ENCODE results near the gene NT5E.
"Not testable (repeated sequence)": the region's sequence is repeated elsewhere in the genome, so short reads cannot be mapped to it uniquely, and the experiment has no call there.

The NT5E gene

GRCh38 chr6:85449818-85450759 is at the start of gene NT5E:
Gene NT5E (plus strand): TSS chr6:85450083. CDS start chr6:85450140, 57 bp downstream.
- FAIRE-seq = peak; percentile 75
- peak; percentile 61 for DNase-seq (ENCODE audit: insufficient read length, low spot score)

GRCh38 chr6:85400331-85400730 is 49.6 kb upstream of the NT5E start:
- DNase-seq (ENCODE audit: insufficient read length, low spot score) = no peak

GRCh38 chr6:85401186-85402021 is 48.5 kb upstream of the NT5E start:
- DNase-seq (ENCODE audit: insufficient read length, low spot score) (no peak), FAIRE-seq (no peak)

More at GRCh38 chr6:85400331-85400730, 49.6 kb upstream of the NT5E start:
- FAIRE-seq = no peak

- DNase-seq (ENCODE audit: insufficient read length, low spot score) = no peak
- no peak for FAIRE-seq
These were observed 47.8 kb upstream of the NT5E start for GRCh38 chr6:85402071-85402470.

GRCh38 chr6:85402922-85403321 is 47.0 kb upstream of the NT5E start:
- DNase-seq (ENCODE audit: insufficient read length, low spot score) (no peak), FAIRE-seq (no peak)

- FAIRE-seq (no peak), DNase-seq (ENCODE audit: insufficient read length, low spot score) (no peak)
These were observed 46.4 kb upstream of the NT5E start for GRCh38 chr6:85403331-85404015.

GRCh38 chr6:85404016-85404563 is 45.8 kb upstream of the NT5E start:
- DNase-seq (ENCODE audit: insufficient read length, low spot score); FAIRE-seq: not testable (repeated sequence)

GRCh38 chr6:85404564-85405174 is 45.2 kb upstream of the NT5E start:
- FAIRE-seq (no peak), DNase-seq (ENCODE audit: insufficient read length, low spot score) (no peak)

GRCh38 chr6:85405175-85405852 is 44.6 kb upstream of the NT5E start:
- DNase-seq (ENCODE audit: insufficient read length, low spot score) = peak; percentile 9
- peak; percentile 48 for FAIRE-seq

GRCh38 chr6:85405853-85406198 is 44.1 kb upstream of the NT5E start:
- no peak for FAIRE-seq
- no peak for DNase-seq (ENCODE audit: insufficient read length, low spot score)

- no peak for DNase-seq (ENCODE audit: insufficient read length, low spot score)
- no peak for FAIRE-seq
These were observed 43.2 kb upstream of the NT5E start for GRCh38 chr6:85406641-85407075.

- DNase-seq (ENCODE audit: insufficient read length, low spot score) = no peak
- FAIRE-seq = no peak
These were observed 41.8 kb upstream of the NT5E start for GRCh38 chr6:85408039-85408438.

GRCh38 chr6:85412911-85413430 is 36.9 kb upstream of the NT5E start:
- DNase-seq (ENCODE audit: insufficient read length, low spot score) = no peak
- no peak for FAIRE-seq

GRCh38 chr6:85416049-85416448 is 33.8 kb upstream of the NT5E start:
- FAIRE-seq (no peak), DNase-seq (ENCODE audit: insufficient read length, low spot score) (no peak)

- FAIRE-seq (no peak), DNase-seq (ENCODE audit: insufficient read length, low spot score) (no peak)
These were observed 33.1 kb upstream of the NT5E start for GRCh38 chr6:85416766-85417165.

- FAIRE-seq (no peak), DNase-seq (ENCODE audit: insufficient read length, low spot score) (no peak)
These were observed 32.5 kb upstream of the NT5E start for GRCh38 chr6:85417336-85417735.

GRCh38 chr6:85418059-85418458 is 31.8 kb upstream of the NT5E start:
- DNase-seq (ENCODE audit: insufficient read length, low spot score) (no peak), FAIRE-seq (no peak)

- peak; percentile 92 for FAIRE-seq
These were observed 30.7 kb upstream of the NT5E start for GRCh38 chr6:85419046-85419759.

GRCh38 chr6:85420551-85420950 is 29.3 kb upstream of the NT5E start:
- DNase-seq (ENCODE audit: insufficient read length, low spot score) (no peak), FAIRE-seq (no peak)

More at GRCh38 chr6:85419046-85419759, 30.7 kb upstream of the NT5E start:
- DNase-seq (ENCODE audit: insufficient read length, low spot score) = no peak

Data from GM19239 (cell line).